HCT116 (cell line): Measurements from ENCODE around the gene ANO8. TPM values are rescaled to one million over a fixed set of nuclear protein-coding genes. Genes with fewer than 3 reads are reported as not detected.

Experiments used
- ATAC-seq: fragments of 200-7000 bp; cut with Tn5 transposase; 2 replicates; pipeline ENCODE4 v1.9.1; 2020; ENCODE audit warnings: mild to moderate bottlenecking, moderate library complexity
- BruUV-seq: library from RNA; stranded (reverse); fragments of 400-500 nt; replicated peaks from 2 replicates; lab custom pipeline; 2021; lab: Mats Ljungman, UMichigan
- CTCF ChIA-PET: fragments of 300-600 bp; sonication (Branson Sonifier 250); formaldehyde crosslinking; loops from one replicate; lab custom pipeline; 2021; ENCODE audit warnings: antibody characterized with exemption; lab: Charles Lee
- POLR2A ChIA-PET: fragments of 300-600, 350-600 bp; sonication (Branson Sonifier 250); formaldehyde crosslinking; loops from one replicate; lab custom pipeline; 2021; ENCODE audit warnings: antibody characterized with exemption; lab: Charles Lee
- RAD21 ChIA-PET, 2 experiments: fragments of 300-600 bp; sonication (Branson Sonifier 250); formaldehyde crosslinking; loops; one replicate each; lab custom pipeline; 2023; ENCODE audit warnings: low total read pairs in 2 of 2; ENCODE audit not compliant: uncharacterized antibody in 2 of 2, unreplicated experiment in 2 of 2, low non-redundant PET in 1 of 2; lab: Charles Lee
- DNase-seq: peaks from one replicate; pipeline ENCODE4 v3.0.0-alpha.2; 2010; ENCODE audit warnings: low read depth, low spot score
- H2AFZ ChIP-seq: fragments of 200-600 bp; shearing (Covaris generic), sonication (generic); 2 replicates; pipeline ENCODE4 v1.6.1; 2017; ENCODE audit warnings: low read depth, mixed run types, mixed read lengths, antibody characterized with exemption, low read length; ENCODE audit not compliant: poor library complexity, severe bottlenecking
- H3K27ac ChIP-seq: 2 replicates; pipeline ENCODE4 v1.5.1; 2012; ENCODE audit warnings: low read depth, low read length
- H3K27me3 ChIP-seq: fragments of 200-600 bp; sonication (generic); 2 replicates; pipeline ENCODE4 v1.6.1; 2016; ENCODE audit warnings: mixed run types, low read length, mixed read lengths; ENCODE audit not compliant: insufficient read depth
- H3K36me3 ChIP-seq, 2 experiments: fragments of 200-500 bp in 1 of 2; fragments of 200-600 bp in 1 of 2; sonication (Bioruptor generic) in 1 of 2; sonication (generic) in 1 of 2; 2 replicates each; pipeline versions ENCODE4 v1.5.1 to v1.6.1; 2014 to 2016; ENCODE audit warnings: low read length in 2 of 2, inconsistent platforms in 1 of 2, mixed read lengths in 1 of 2, mixed run types in 1 of 2; ENCODE audit not compliant: insufficient read depth in 2 of 2, control insufficient read depth in 1 of 2
- H3K4me1 ChIP-seq, 2 experiments: fragments of 200-600 bp in 1 of 2; sonication (generic) in 1 of 2; 2 replicates each; pipeline versions ENCODE4 v1.5.1 to v1.6.1; 2012 to 2017; ENCODE audit warnings: low read length in 2 of 2, inconsistent platforms in 1 of 2, mild to moderate bottlenecking in 1 of 2, mixed read lengths in 1 of 2, mixed run types in 1 of 2, moderate library complexity in 1 of 2; ENCODE audit not compliant: insufficient read depth in 2 of 2, control insufficient read depth in 1 of 2
- H3K4me2 ChIP-seq: fragments of 200-600 bp; sonication (generic); 2 replicates; pipeline ENCODE4 v1.6.1; 2017; ENCODE audit warnings: mixed run types, low read length, mixed read lengths
- H3K4me3 ChIP-seq, 2 experiments: fragments of 200-600 bp in 1 of 2; sonication (generic) in 1 of 2; replicated peaks in 1 of 2; 2 replicates each; pipeline ENCODE4 v1.5.1; 2011 to 2016; ENCODE audit warnings: low read length in 2 of 2, control low read depth in 1 of 2, low read depth in 1 of 2, mild to moderate bottlenecking in 1 of 2, mixed read lengths in 1 of 2, mixed run types in 1 of 2
- H3K79me2 ChIP-seq: fragments of 200-600 bp; sonication (generic); 2 replicates; pipeline ENCODE4 v1.6.1; 2017; ENCODE audit warnings: mild to moderate bottlenecking, mixed run types, low read length, moderate library complexity, mixed read lengths; ENCODE audit not compliant: insufficient read depth
- H3K9ac ChIP-seq: fragments of 200-600 bp; sonication (generic); 2 replicates; pipeline ENCODE4 v1.6.1; 2016; ENCODE audit warnings: low read length, mixed read lengths
- H3K9me2 ChIP-seq: fragments of 200-600 bp; sonication (generic), shearing (Covaris generic); 2 replicates; pipeline ENCODE4 v1.6.1; 2017; ENCODE audit warnings: mixed run types, mild to moderate bottlenecking, moderate library complexity; ENCODE audit not compliant: insufficient read depth
- H3K9me3 ChIP-seq, 2 experiments: fragments of 200-500 bp in 1 of 2; fragments of 200-600 bp in 1 of 2; sonication (Bioruptor generic) in 1 of 2; sonication (generic) in 1 of 2; 2 replicates each; pipeline ENCODE4 v1.6.1; 2014 to 2017; ENCODE audit warnings: low read length in 2 of 2, mixed read lengths in 2 of 2, inconsistent platforms in 1 of 2, low read depth in 1 of 2, mild to moderate bottlenecking in 1 of 2, mixed run types in 1 of 2, moderate library complexity in 1 of 2; ENCODE audit not compliant: control insufficient read depth in 1 of 2, insufficient read depth in 1 of 2
- H4K20me1 ChIP-seq: fragments of 200-600 bp; sonication (generic), shearing (Covaris generic); 2 replicates; pipeline ENCODE4 v1.6.1; 2017; ENCODE audit warnings: mixed run types, mild to moderate bottlenecking, moderate library complexity; ENCODE audit not compliant: insufficient read depth
- CBX3 ChIP-seq: IDR thresholded peaks from 2 replicates; pipeline ENCODE4 v1.6.1; 2012; ENCODE audit warnings: low read depth
- EGR1 ChIP-seq: IDR thresholded peaks from 2 replicates; pipeline ENCODE4 v1.6.1; 2012; ENCODE audit warnings: low read depth
- ELF1 ChIP-seq: IDR thresholded peaks from 2 replicates; pipeline ENCODE4 v1.6.1; 2012; ENCODE audit warnings: low read depth, borderline replicate concordance
- EZH2 ChIP-seq: fragments of 200-600 bp; sonication (generic); IDR thresholded peaks from 2 replicates; pipeline ENCODE4 v1.6.1; 2017; ENCODE audit warnings: antibody characterized with exemption, mixed run types
- EZH2phosphoT487 ChIP-seq: fragments of 200-600 bp; IDR thresholded peaks from 2 replicates; pipeline ENCODE4 v1.6.1; 2018; ENCODE audit warnings: antibody characterized with exemption, borderline replicate concordance
- FOSL1 ChIP-seq: IDR thresholded peaks from 2 replicates; pipeline ENCODE4 v1.6.1; 2012; ENCODE audit warnings: low read depth
- POLR2A ChIP-seq: IDR thresholded peaks from 2 replicates; pipeline ENCODE4 v1.7.0; 2011; ENCODE audit warnings: borderline replicate concordance; ENCODE audit not compliant: insufficient read depth, insufficient read length; ENCODE audit errors: extremely low read depth
- POLR2AphosphoS5 ChIP-seq: IDR thresholded peaks from 2 replicates; pipeline ENCODE4 v1.6.1; 2011; ENCODE audit warnings: mild to moderate bottlenecking, low read depth, low read length, moderate library complexity
- RAD21 ChIP-seq: IDR thresholded peaks from 2 replicates; pipeline ENCODE4 v1.6.1; 2012; ENCODE audit warnings: low read depth, mild to moderate bottlenecking
- TCF7L2 ChIP-seq: IDR thresholded peaks from 2 replicates; pipeline ENCODE4 v1.7.0; 2011; ENCODE audit warnings: borderline replicate concordance, inconsistent platforms; ENCODE audit not compliant: insufficient read depth, insufficient read length; ENCODE audit errors: extremely low read depth
- ZFX ChIP-seq: fragments of 450-650 bp; IDR thresholded peaks from 2 replicates; pipeline ENCODE4 v1.6.1; 2017
- ZNF274 ChIP-seq: fragments of 200-500 bp; sonication (Bioruptor generic); IDR thresholded peaks from 2 replicates; pipeline ENCODE4 v1.6.1; 2014; ENCODE audit warnings: mild to moderate bottlenecking, low read depth, low read length, inconsistent platforms
- intact Hi-C: fragments of 100-400 bp; cut with micrococcal nuclease; formaldehyde crosslinking; loops from 2 replicates; pipeline ENCODE4 v1.10.0; 2022
- total RNA-seq: library from RNA; stranded (reverse); gene quantifications from one replicate; pipeline ENCODE4 v1.2.1, GENCODE V29; 2021; ENCODE audit not compliant: unreplicated experiment
- TF ChIP-seq, protein P1 (sequence below): IDR thresholded peaks from 2 replicates; pipeline ENCODE4 v1.6.1; 2011; ENCODE audit warnings: mild to moderate bottlenecking, low read length, moderate library complexity; ENCODE audit not compliant: insufficient replicate concordance; ENCODE audit errors: extremely low read depth

Gene ANO8
- total RNA-seq, 1 experiment from 2014 or later: 22.9 TPM

DNA sequence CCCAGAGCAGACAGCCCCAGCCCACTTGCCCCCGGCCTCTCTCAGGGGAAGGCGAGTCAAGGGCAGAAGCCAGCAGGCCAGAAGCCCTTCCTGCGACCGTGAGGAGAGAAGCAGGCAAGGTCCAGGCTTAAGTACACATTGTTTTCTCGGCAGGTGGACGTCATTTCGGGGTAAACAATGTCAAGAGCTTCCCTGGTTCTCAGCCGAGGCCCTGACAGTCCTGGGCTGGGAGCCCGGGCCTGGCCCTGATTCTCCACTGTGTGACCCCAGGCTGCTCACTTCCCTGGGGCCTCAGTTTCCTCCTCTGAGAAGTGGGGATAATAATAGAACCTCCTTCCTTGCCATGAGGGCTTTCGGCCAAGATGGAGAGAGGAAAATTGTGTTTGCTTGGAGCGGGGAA lies 23.1 kb upstream of the ANO8 start:
- BruUV-seq: no TSS peak
- TF ChIP-seq FOSL1: no peak
- no peak for TF ChIP-seq POLR2AphosphoS5
- TF ChIP-seq EZH2: no peak
- TF ChIP-seq, protein P1, sequence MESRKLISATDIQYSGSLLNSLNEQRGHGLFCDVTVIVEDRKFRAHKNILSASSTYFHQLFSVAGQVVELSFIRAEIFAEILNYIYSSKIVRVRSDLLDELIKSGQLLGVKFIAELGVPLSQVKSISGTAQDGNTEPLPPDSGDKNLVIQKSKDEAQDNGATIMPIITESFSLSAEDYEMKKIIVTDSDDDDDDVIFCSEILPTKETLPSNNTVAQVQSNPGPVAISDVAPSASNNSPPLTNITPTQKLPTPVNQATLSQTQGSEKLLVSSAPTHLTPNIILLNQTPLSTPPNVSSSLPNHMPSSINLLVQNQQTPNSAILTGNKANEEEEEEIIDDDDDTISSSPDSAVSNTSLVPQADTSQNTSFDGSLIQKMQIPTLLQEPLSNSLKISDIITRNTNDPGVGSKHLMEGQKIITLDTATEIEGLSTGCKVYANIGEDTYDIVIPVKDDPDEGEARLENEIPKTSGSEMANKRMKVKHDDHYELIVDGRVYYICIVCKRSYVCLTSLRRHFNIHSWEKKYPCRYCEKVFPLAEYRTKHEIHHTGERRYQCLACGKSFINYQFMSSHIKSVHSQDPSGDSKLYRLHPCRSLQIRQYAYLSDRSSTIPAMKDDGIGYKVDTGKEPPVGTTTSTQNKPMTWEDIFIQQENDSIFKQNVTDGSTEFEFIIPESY: no peak
- no peak for TF ChIP-seq EZH2phosphoT487
- no peak for TF ChIP-seq POLR2A
- no peak for TF ChIP-seq RAD21
- no peak for TF ChIP-seq ELF1
- no peak for TF ChIP-seq EGR1
- no peak for TF ChIP-seq TCF7L2
- TF ChIP-seq ZNF274: no peak
- no peak for TF ChIP-seq CBX3
- TF ChIP-seq ZFX: no peak
- RAD21 ChIA-PET: no interaction called here
- POLR2A ChIA-PET: no interaction called here
- Histone ChIP-seq H3K27me3 (no peaks in the 10 kb centered on the region), H4K20me1 (no peaks in the 10 kb centered on the region), H2AFZ (no peak overlapping the region), H3K4me3 (no peak overlapping the region), H3K27ac (no peak overlapping the region), H3K9ac (no peak overlapping the region), H3K79me2 (no peaks in the 10 kb centered on the region), H3K9me3 (no peaks in the 10 kb centered on the region), H3K9me2 (no peaks in the 10 kb centered on the region), H3K4me1 (peaks cover 6 to 10% of the 10 kb centered on the region in 2 experiments; a peak in 3 of 4 replicates), H3K4me2 (no peak overlapping the region), H3K36me3 (no peaks in the 10 kb centered on the region)
- DNase-seq (no peak), ATAC-seq (no peak)
- intact Hi-C loops: no loop called here
- CTCF ChIA-PET: interaction anchor here (1.0 to 1.8 kb wide), 2 partner anchors 9 to 12 kb away, joined by 4 read pairs; no protein-coding TSS in a partner anchor
